H9 (cell line): ENCODE measurements around the gene PM20D2. TPM values are rescaled to one million over a fixed set of nuclear protein-coding genes. Genes with fewer than 3 reads are reported as not detected.

Experiments used
- DNase-seq: peaks from one replicate; pipeline ENCODE4 v3.0.0-alpha.2; 2017
- H2AFZ ChIP-seq: one replicate; pipeline ENCODE4 v1.6.1; 2013; ENCODE audit warnings: mild to moderate bottlenecking, low read length, control low read depth, moderate library complexity
- H2AK5ac ChIP-seq: 2 replicates; pipeline ENCODE4 v1.6.1; 2013; ENCODE audit warnings: low read length, control low read depth, mixed read lengths; ENCODE audit not compliant: insufficient read length
- H2BK120ac ChIP-seq: one replicate; pipeline ENCODE4 v1.6.1; 2013; ENCODE audit warnings: low read depth, mild to moderate bottlenecking, low read length, control low read depth, inconsistent platforms; ENCODE audit not compliant: poor library complexity, severe bottlenecking
- H2BK12ac ChIP-seq: 2 replicates; pipeline ENCODE4 v1.6.1; 2013; ENCODE audit warnings: low read length, control low read depth, mixed read lengths, low read depth; ENCODE audit not compliant: insufficient read length
- H2BK15ac ChIP-seq: 2 replicates; pipeline ENCODE4 v1.6.1; 2013; ENCODE audit warnings: low read depth, low read length, control low read depth
- H2BK20ac ChIP-seq: one replicate; pipeline ENCODE4 v1.6.1; 2013; ENCODE audit warnings: low read depth, mild to moderate bottlenecking, low read length, control low read depth, inconsistent platforms; ENCODE audit not compliant: poor library complexity, severe bottlenecking
- H2BK5ac ChIP-seq: 2 replicates; pipeline ENCODE4 v1.6.1; 2013; ENCODE audit warnings: low read length, control low read depth, mixed read lengths; ENCODE audit not compliant: insufficient read length
- H3K14ac ChIP-seq: 2 replicates; pipeline ENCODE4 v1.6.1; 2013; ENCODE audit warnings: low read length, control low read depth; ENCODE audit not compliant: insufficient read depth
- H3K18ac ChIP-seq: 2 replicates; pipeline ENCODE4 v1.6.1; 2013; ENCODE audit warnings: low read depth, mild to moderate bottlenecking, mixed read lengths, low read length, control low read depth; ENCODE audit not compliant: insufficient read length
- H3K23ac ChIP-seq: 2 replicates; pipeline ENCODE4 v1.6.1; 2013; ENCODE audit warnings: low read length, control low read depth, mixed read lengths, low read depth; ENCODE audit not compliant: insufficient read length
- H3K23me2 ChIP-seq: 2 replicates; pipeline ENCODE4 v1.6.1; 2013; ENCODE audit warnings: low read depth, mild to moderate bottlenecking, mixed read lengths, low read length, control low read depth; ENCODE audit not compliant: insufficient read length, poor library complexity, severe bottlenecking
- H3K27ac ChIP-seq: 2 replicates; pipeline ENCODE4 v1.5.1; 2013; ENCODE audit warnings: low read length, control low read depth, mixed read lengths, low read depth; ENCODE audit not compliant: insufficient read length
- H3K27me3 ChIP-seq: 2 replicates; pipeline ENCODE4 v1.6.1; 2013; ENCODE audit warnings: low read length, control low read depth, inconsistent platforms; ENCODE audit not compliant: insufficient read depth
- H3K4ac ChIP-seq: 2 replicates; pipeline ENCODE4 v1.6.1; 2013; ENCODE audit warnings: low read depth, mild to moderate bottlenecking, control low read depth, inconsistent platforms, low read length, moderate library complexity
- H3K4me1 ChIP-seq: 2 replicates; pipeline ENCODE4 v1.6.1; 2013; ENCODE audit warnings: low read length, control low read depth, inconsistent platforms; ENCODE audit not compliant: insufficient read depth
- H3K4me2 ChIP-seq: 2 replicates; pipeline ENCODE4 v1.6.1; 2013; ENCODE audit warnings: low read length, control low read depth, mixed read lengths; ENCODE audit not compliant: insufficient read length, insufficient read depth
- H3K56ac ChIP-seq: 2 replicates; pipeline ENCODE4 v1.6.1; 2013; ENCODE audit warnings: low read depth, mild to moderate bottlenecking, mixed read lengths, low read length, control low read depth; ENCODE audit not compliant: insufficient read length
- H3K79me1 ChIP-seq: 2 replicates; pipeline ENCODE4 v1.6.1; 2013; ENCODE audit warnings: low read depth, mild to moderate bottlenecking, moderate library complexity, low read length, control low read depth, inconsistent platforms; ENCODE audit not compliant: insufficient read depth, poor library complexity, severe bottlenecking
- H3K79me2 ChIP-seq: 2 replicates; pipeline ENCODE4 v1.6.1; 2013; ENCODE audit warnings: low read length, control low read depth, inconsistent platforms; ENCODE audit not compliant: insufficient read depth
- H3K9ac ChIP-seq: 2 replicates; pipeline ENCODE4 v1.6.1; 2013; ENCODE audit warnings: low read length, control low read depth, mixed read lengths; ENCODE audit not compliant: insufficient read length; ENCODE audit errors: extremely low read depth
- H3K9me3 ChIP-seq: one replicate; pipeline ENCODE4 v1.6.1; 2013; ENCODE audit warnings: low read depth, low read length, inconsistent platforms; ENCODE audit not compliant: control insufficient read depth
- H3T11ph ChIP-seq: one replicate; pipeline ENCODE4 v1.6.1; 2013; ENCODE audit warnings: mild to moderate bottlenecking, low read length, control low read depth, inconsistent platforms
- H4K20me1 ChIP-seq: one replicate; pipeline ENCODE4 v1.6.1; 2013; ENCODE audit not compliant: control insufficient read depth, insufficient read length, insufficient read depth
- H4K5ac ChIP-seq: 2 replicates; pipeline ENCODE4 v1.6.1; 2013; ENCODE audit warnings: low read depth, mild to moderate bottlenecking, mixed read lengths, low read length, control low read depth; ENCODE audit not compliant: insufficient read length
- H4K8ac ChIP-seq: replicated peaks from 2 replicates; pipeline ENCODE4 v1.6.1; 2013; ENCODE audit warnings: low read length, control low read depth, mixed read lengths, low read depth; ENCODE audit not compliant: insufficient read length
- H4K91ac ChIP-seq: 2 replicates; pipeline ENCODE4 v1.6.1; 2013; ENCODE audit warnings: low read depth, mild to moderate bottlenecking, moderate library complexity, mixed read lengths, low read length, control low read depth; ENCODE audit not compliant: insufficient read length
- H3K27ac Mint-ChIP-seq, 3 experiments: 2 replicates in 2 of 3; 3 replicates in 1 of 3; pipeline ENCODE4 v1.8.0; 2020 to 2021; ENCODE audit warnings: mixed read lengths in 3 of 3, mild to moderate bottlenecking in 1 of 3, moderate library complexity in 1 of 3
- H3K27me3 Mint-ChIP-seq: 2 replicates; pipeline ENCODE4 v1.8.0; 2021; ENCODE audit warnings: low read depth, mild to moderate bottlenecking, moderate library complexity, mixed read lengths
- H3K36me3 Mint-ChIP-seq, 3 experiments: 2 replicates in 2 of 3; 3 replicates in 1 of 3; pipeline ENCODE4 v1.8.0; 2020 to 2021; ENCODE audit warnings: low read depth in 3 of 3, mixed read lengths in 3 of 3; ENCODE audit not compliant: insufficient read depth in 1 of 3
- H3K4me1 Mint-ChIP-seq, 2 experiments: 2 replicates each; pipeline ENCODE4 v1.8.0; 2020; ENCODE audit warnings: mixed read lengths in 2 of 2
- H3K4me3 Mint-ChIP-seq, 2 experiments: 2 replicates in 1 of 2; 3 replicates in 1 of 2; pipeline ENCODE4 v1.8.0; 2020 to 2021; ENCODE audit warnings: mild to moderate bottlenecking in 2 of 2, mixed read lengths in 2 of 2, moderate library complexity in 1 of 2
- H3K9me3 Mint-ChIP-seq, 2 experiments: 2 replicates in 1 of 2; 3 replicates in 1 of 2; pipeline ENCODE4 v1.8.0; 2020; ENCODE audit warnings: mild to moderate bottlenecking in 2 of 2, mixed read lengths in 2 of 2, moderate library complexity in 1 of 2
- WGBS: extraction: QIAGEN DNeasy Blood & Tissue Kit; methylation state at CpG from one replicate; pipeline ENCODE4 v1.1.7; 2013; ENCODE audit warnings: missing lambda C conversion rate, low lambda C conversion rate, mixed read lengths; ENCODE audit not compliant: insufficient read length; ENCODE audit errors: extremely low coverage; 5-methylcytosine and 5-hydroxymethylcytosine counted together
- total RNA-seq: library from RNA; stranded (reverse); gene quantifications from 2 replicates; pipeline ENCODE4 v1.2.1, GENCODE V29; 2021
- TF ChIP-seq, protein P1 (sequence below): fragments of 200-600 bp; sonication (generic); conservative IDR thresholded peaks from 3 replicates; pipeline ENCODE4 v1.8.0; 2021; ENCODE audit warnings: antibody characterized with exemption, mild to moderate bottlenecking

PM20D2 gene
- total RNA-seq, 1 experiment from 2014 or later = 8.3 TPM

DNA sequence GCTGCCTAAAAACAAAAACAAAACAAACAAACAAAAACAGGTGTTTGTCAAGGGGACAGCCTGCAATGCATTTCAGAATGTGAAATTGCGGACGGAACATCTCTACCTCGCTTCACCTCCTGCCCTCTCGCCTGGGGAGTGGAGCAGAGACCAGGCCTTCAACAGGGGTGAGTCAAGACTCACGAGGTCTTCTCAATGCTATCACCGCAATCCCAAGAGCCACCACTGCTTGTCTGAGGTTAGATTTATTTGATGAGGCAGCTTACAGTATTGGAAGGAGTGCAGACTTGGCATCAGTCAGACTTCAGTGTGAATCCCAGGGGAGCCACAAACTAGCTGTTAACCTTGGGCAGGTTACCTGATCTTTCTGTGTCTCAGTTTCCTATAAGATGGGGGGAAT lies 63.6 kb downstream of the PM20D2 start:
- H3K27me3 Mint-ChIP-seq = no peaks in the 10 kb centered on the region
- no peak overlapping the region for H3K9ac ChIP-seq

More for the DNA sequence above, 63.6 kb downstream of the PM20D2 start:
- H3K27ac ChIP-seq = no peak overlapping the region
- TF ChIP-seq, protein P1, sequence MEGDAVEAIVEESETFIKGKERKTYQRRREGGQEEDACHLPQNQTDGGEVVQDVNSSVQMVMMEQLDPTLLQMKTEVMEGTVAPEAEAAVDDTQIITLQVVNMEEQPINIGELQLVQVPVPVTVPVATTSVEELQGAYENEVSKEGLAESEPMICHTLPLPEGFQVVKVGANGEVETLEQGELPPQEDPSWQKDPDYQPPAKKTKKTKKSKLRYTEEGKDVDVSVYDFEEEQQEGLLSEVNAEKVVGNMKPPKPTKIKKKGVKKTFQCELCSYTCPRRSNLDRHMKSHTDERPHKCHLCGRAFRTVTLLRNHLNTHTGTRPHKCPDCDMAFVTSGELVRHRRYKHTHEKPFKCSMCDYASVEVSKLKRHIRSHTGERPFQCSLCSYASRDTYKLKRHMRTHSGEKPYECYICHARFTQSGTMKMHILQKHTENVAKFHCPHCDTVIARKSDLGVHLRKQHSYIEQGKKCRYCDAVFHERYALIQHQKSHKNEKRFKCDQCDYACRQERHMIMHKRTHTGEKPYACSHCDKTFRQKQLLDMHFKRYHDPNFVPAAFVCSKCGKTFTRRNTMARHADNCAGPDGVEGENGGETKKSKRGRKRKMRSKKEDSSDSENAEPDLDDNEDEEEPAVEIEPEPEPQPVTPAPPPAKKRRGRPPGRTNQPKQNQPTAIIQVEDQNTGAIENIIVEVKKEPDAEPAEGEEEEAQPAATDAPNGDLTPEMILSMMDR = no peak
- H3K14ac ChIP-seq = no peak overlapping the region
- no peak overlapping the region for H2AFZ ChIP-seq
- no peak overlapping the region for H3T11ph ChIP-seq
- no peak overlapping the region for H2BK20ac ChIP-seq
- no peak overlapping the region for H4K8ac ChIP-seq
- H4K20me1 ChIP-seq = no peaks in the 10 kb centered on the region
- no peaks in the 10 kb centered on the region for H3K79me2 ChIP-seq
- no peak overlapping the region for H3K27ac Mint-ChIP-seq
- no peak for DNase-seq
- no peak overlapping the region for H2BK12ac ChIP-seq
- H3K27me3 ChIP-seq = no peaks in the 10 kb centered on the region
- no peaks in the 10 kb centered on the region for H3K23me2 ChIP-seq
- peaks cover 32 to 35% of the 10 kb centered on the region in 2 experiments for H3K4me1 Mint-ChIP-seq
- no peak overlapping the region for H3K4ac ChIP-seq
- H4K91ac ChIP-seq = no peak overlapping the region
- H3K79me1 ChIP-seq = no peaks in the 10 kb centered on the region
- no peak overlapping the region for H3K4me2 ChIP-seq
- WGBS = no CpG with 5 or more reads among the region's 6 CpGs
- H4K5ac ChIP-seq = no peak overlapping the region
- peaks cover 13% of the 10 kb centered on the region; the same call in 1 of the 2 replicates for H3K4me1 ChIP-seq
- H3K9me3 ChIP-seq = no peaks in the 10 kb centered on the region
- no peaks in the 10 kb centered on the region; a peak in 1 of 5 replicates for H3K9me3 Mint-ChIP-seq
- no peak overlapping the region for H3K23ac ChIP-seq
- H2BK120ac ChIP-seq = no peak overlapping the region
- H2BK5ac ChIP-seq = no peak overlapping the region
- H2BK15ac ChIP-seq = no peak overlapping the region
- H3K4me3 Mint-ChIP-seq = no peak overlapping the region
- H3K36me3 Mint-ChIP-seq = peaks cover 0 to 3% (median 0%) of the 10 kb centered on the region in 3 experiments; a peak in 1 of 7 replicates
- no peak overlapping the region for H3K56ac ChIP-seq
- no peak overlapping the region for H2AK5ac ChIP-seq
- no peak overlapping the region for H3K18ac ChIP-seq
